GM12891 (cell line): Measurements from ENCODE around the gene SIN3A.

ENCODE experiments used
- POLR2A ChIP-seq: IDR thresholded peaks from 2 replicates; pipeline ENCODE4 v1.6.1; 2011; ENCODE audit warnings: low read depth, low read length, control low read depth
- POLR2AphosphoS5 ChIP-seq: IDR thresholded peaks from 2 replicates; pipeline ENCODE4 v1.6.1; 2011; ENCODE audit warnings: low read depth, low read length, control low read depth
- SPI1 ChIP-seq: IDR thresholded peaks from 2 replicates; pipeline ENCODE4 v1.6.1; 2011; ENCODE audit warnings: low read depth, low read length, control low read depth
- TAF1 ChIP-seq: IDR thresholded peaks from 2 replicates; pipeline ENCODE4 v1.6.1; 2011; ENCODE audit warnings: low read depth, low read length, control low read depth

- no peak for TF ChIP-seq POLR2A
- no peak for TF ChIP-seq POLR2AphosphoS5
- TF ChIP-seq TAF1: no peak
- TF ChIP-seq SPI1: no peak
Measured at GRCh38 chr15:75356006-75356405, 95.5 kb downstream of the SIN3A start.
